CD4-positive, alpha-beta T cell treated with Interleukin-10 for 1 hour (primary cell): Measurements from ENCODE around the gene CNN2.
A peak's percentile ranks its signal among the peaks of the same experiment; 100 is the strongest.

Source experiments
- DNase-seq: peaks from one replicate; pipeline ENCODE4 v3.0.0-alpha.2; 2020

Gene CNN2

DNA sequence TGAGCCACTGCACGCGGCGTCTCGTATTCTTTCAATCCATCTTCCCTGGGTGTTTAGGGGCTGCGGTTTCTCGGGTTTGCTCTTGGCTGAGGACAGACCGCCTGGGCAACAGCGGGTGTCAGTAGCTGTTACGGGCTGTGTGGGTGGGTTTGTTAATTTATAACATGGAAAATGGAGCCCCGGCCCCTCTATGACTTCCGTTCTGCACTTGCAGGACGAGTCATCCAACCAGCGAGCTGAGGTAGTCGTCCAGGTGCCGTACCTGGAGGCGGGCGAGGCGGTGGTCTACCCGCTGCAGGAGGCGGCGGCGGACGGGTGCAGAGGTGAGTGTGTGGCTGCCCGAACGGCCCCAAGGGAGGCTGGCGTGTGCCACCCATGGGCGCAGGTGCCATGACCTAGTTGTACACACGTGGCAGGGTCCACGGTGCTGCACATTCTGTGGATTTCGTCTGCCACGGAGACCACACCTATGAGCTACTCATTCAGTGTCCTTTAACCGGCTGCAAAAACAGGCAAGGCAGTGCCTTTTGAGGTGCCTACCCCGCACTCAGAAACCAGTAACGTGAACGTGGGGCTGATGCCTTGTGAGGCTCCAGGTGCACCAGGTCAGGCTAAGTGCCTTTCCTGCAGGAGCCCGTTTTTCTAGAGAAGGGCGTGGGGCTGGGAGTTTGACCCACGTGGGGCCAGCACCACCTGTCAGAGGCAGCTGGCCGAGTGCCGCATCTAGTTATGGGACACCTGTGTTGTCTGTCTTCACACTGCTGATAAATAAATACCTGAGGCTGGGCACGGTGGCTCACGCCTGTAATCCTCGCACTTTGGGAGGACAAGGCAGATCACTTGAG lies 57.8 kb downstream of the CNN2 start:
- DNase-seq, result no peak

DNA sequence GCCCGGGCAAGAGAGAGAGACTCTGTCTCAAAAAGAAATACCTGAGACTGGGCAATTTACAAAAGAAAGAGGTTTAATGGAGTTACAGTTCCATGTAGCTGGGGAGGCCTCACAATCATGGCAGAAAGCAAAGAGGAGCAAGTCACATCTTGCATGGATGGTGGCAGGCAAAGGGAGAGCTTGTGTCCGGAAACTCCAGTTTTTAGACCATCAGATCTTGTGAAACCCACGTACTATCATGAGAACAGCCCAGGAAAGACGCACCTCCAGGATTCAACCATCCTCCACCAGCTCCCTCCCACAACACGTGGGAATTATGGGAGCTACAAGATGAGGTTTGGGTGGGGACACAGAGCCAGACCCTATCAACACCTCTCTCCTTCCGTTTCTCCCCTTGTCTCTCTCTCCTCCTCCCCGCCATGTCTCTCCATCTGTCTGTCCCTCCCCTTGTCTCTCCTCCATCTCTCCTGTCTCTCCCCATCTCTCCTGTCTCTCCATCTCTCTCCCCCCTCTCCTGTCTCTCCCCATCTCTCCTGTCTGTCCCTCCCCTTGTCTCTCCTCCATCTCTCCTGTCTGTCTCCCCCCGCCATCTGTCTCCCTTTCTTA lies 58.7 kb downstream of the CNN2 start:
- DNase-seq, result no peak

DNA sequence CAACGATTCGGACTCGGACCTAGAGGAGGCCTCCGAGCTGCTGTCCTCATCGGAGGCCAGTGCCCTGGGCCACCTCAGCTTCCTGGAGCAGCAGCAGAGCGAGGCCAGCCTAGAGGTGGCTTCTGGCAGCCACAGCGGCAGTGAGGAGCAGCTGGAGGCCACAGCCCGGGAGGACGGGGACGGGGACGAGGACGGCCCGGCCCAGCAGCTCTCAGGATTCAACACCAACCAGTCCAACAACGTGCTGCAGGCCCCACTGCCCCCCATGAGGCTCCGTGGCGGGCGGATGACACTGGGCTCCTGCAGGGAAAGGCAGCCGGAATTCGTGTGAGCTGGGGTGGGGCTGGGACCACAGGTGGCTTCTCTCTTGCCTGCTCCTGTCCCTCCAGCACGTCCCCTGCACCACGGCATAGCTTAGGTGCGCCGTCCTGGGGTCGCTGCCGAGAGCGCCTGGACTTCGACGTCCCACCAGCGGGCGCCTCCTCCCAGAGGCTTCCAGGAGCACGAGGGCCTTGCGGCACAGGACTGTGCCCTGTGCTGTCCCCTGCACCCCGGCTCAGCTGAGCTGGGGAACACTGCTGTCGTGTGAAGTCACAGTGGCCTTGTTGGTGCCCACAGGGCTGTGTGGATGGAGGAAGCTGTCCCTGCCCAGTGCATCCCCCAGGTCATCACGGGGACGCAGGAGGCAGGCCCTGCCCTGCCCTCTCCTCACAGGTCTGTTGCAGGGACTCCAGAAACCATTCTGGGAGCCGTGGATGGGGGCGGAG lies 59.5 kb downstream of the CNN2 start:
- no peak for DNase-seq

DNA sequence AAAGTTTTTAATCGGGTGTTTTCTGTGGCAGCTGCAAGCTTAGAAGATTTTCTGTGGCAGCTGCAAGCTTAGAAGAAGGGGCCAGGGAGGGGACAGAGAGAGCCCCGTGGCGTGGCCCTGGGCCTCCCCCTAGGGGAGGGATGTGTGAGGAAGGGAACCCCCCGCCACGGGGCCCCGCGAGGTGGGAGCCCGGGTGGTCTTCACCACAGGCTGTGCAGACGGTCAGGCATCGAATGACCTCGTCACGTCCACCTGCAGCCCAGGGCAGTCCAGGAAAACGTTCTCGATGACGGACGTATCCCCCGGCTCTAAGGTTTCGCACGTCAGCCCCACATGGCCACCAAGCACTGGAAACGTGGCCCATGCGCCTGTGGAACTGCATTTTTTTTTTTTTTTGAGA lies 60.2 kb downstream of the CNN2 start:
- no peak for DNase-seq

DNA sequence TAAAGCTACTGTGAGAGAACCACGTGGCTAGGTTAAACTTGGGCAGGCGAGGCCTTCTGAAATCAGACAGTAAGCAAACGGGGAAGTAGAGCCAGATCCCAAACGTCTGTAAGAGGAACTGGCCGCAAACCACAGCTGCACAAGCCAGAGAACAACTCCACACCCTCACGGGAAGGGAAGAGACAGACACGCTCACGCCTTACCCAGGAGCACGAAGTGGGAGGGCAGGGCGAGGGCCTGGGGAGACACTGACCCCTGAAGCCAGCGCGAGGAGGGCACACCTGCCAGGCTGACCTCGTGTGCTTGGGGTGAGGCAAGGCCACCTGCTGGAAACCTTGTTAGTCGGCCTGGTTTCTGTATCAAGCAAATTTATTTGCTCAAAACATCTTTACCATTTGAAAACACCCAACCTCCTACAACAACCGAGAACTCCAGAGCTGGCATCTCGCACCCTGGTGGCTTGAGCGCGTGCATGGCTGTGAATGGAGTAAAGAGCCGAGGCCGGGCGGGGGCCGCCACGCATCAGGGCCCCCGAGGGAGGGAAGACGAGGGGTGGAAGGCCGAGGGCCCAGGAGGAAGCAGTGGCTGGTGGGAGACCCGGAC lies 61.5 kb downstream of the CNN2 start:
- DNase-seq, result peak; percentile 60

DNA sequence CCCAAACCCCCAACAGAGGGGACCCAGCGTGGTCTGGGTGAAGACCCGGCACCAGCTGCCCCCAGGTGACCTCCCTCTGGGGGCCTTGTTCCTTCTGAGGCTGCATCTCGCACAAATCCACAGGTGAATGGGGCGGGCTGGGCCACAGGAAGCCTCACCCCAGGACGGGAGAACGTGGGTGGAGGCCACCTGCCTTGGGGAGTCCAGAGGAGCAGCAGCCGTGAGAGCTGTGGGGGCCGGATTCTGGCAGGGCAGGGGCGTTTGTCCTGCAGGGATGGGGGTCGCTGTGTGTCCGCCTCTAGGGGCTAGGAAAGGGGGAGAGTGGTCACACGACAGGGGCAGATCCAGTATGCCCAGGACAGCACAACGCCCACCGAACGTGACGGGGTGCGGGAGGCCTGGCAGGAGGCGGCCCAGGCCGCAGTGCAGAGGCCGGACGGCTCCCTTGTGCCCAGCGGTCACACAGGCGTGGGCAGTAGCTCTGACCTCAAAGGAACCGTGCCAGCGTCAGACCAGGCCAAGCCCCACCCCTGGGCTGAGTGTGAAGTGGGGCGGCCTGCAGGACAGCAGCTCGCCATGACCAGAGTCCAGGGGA lies 62.1 kb downstream of the CNN2 start:
- no peak for DNase-seq
